ENCODE data around the gene EFR3B.

The EFR3B gene

DNA sequence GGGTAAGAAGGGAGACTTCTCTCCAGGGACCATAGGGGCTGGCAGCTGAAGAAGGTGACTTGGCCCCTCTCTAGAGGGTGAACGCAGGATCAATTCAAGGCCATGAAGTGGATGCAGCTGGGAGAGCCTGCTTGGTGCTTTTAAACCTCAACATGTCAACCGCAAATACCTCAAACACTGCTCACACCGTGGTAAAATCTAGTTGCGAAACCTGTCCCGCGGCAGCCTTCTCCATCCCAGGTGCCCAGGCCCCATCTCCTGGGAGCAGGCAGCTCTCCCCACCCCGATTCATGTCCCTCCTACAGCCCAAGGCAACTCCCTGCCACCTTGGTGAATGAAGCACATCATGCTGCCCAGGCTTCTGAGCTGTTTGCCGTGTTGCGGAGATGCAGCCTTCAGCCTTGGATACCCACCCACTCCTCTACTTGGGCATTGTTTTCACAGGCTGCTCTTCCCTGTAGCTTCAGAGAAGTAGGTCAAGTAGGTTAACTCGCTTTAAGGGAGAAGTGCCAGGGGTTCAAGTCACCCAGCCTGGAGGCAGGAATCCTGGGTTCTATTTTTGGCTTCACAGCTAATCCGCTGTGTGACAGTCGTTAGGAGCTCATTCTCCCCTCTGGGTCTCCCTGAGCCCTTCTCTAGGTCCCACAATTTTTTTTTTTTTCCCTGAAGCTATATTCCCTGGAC lies 6.2 kb upstream of the EFR3B start:
- FAIRE-seq (no peak), DNase-seq (ENCODE audit: low spot score) (no peak)

DNA sequence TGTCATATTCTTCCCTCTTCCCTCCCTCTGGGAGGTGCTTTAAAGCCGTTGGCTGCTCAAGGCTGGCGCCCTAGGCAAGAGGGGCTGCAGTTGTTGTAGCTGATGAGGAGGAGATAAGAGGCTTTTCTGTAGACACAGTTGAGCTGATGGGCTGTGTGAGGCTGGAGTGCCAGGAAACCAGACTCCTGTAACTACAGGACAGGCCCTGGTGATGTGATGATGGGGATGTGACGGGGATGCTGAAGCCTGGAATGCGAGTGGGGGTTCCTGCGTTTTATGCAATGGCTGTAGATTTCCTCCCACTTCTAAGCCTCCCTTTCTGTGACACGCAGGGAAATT lies 5.7 kb upstream of the EFR3B start:
- FAIRE-seq = no peak
- no peak for DNase-seq (ENCODE audit: low spot score)

DNA sequence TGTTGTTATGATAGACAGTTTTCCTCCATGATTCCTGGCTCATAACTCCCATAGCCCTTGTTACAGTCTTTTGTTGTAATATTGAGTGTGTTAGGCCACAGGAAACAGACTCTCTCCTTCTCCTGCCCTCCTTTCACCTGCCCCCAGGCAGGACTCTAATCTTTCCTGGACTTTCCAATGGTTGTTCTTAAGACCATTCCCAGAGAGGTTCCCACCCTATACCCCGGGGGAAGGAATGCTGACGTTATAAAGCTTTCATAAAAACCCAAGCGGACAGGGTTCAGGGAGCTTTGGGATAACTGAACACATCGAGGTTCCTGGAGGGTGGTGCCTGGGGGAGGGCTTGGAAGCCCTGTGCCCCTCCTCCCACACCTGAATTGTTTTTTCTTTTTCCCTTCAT lies 2.8 kb upstream of the EFR3B start:
- no peak for FAIRE-seq
- DNase-seq (ENCODE audit: low spot score) = no peak

DNA sequence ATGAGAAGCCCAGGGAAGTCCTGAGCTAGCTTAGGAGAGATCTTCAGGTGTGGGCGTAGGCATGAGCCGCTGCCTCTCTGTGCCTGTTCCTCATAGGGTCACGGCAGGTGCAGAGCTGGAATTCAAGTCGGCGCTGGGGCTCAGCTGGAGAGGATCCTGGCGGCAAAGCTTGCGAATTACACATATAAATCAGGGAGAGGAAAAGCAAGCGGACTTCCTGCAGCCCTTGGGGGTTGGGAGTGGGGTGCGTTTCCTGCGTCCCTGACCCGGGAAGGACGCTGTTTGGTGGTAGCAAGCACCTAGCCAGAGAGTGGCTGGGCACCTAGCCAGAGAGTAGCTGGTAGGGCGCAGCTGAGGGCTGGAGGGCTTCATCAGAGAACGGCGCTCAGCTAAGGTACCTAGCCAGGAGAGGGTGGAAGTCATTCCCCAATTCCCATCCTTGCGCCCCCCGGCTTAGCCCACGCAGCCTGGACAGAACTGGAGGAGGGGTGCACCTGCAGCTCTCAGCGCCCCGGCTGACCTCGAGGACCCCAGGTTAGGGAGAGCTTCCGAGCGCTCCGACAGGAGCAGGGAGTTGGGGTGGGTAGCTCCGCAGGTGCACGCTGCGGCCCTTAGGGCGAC lies 459 bp upstream of the EFR3B start:
- FAIRE-seq = no peak
- DNase-seq (ENCODE audit: low spot score) = no peak

DNA sequence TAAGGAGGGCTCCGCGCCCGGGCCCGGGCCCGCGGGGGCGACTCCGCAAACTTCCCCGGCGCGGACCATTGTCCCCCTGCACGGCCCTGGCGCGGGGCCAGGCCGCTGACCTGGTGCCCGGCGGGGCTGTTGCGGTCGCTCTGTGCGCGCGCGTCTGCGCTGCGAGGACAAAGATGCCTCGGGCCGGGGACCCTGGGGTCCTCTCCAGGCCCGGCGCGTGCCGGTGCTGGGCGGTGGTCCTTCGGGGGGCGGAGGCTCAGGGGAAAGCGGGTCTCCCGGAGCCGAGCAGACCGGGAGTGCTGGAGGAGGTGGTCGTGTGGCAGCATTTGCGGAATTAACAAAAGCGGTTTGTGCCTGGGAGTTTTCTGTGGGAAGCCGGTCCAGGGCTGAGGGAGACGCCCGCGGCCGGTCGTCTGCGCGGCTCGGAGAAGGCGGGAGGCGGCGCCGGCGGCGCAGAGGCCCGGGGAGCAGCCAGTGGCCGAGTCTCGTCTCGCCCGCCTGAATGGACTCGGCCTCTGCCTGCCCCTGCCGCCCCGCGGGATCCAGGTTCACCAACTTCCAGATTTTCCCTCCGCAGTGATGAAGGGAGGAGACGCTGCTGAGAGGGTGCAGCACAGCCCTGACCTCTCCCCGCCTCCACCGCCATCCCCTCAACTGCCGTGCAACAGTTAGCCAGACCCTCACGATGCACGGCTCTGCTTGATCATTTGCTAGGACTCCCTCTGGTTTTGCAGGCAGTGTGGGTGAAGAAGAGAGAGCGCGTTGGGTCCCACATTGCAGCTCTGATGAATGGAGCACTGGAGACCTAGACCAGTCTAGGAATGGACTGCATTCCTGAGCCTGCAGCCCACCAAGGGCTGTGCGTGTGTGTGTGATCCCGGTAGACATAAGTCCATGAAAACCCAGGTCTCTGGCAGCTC lies 705 bp downstream of the EFR3B start:
- FAIRE-seq = no peak
- DNase-seq (ENCODE audit: low spot score) = no peak

DNA sequence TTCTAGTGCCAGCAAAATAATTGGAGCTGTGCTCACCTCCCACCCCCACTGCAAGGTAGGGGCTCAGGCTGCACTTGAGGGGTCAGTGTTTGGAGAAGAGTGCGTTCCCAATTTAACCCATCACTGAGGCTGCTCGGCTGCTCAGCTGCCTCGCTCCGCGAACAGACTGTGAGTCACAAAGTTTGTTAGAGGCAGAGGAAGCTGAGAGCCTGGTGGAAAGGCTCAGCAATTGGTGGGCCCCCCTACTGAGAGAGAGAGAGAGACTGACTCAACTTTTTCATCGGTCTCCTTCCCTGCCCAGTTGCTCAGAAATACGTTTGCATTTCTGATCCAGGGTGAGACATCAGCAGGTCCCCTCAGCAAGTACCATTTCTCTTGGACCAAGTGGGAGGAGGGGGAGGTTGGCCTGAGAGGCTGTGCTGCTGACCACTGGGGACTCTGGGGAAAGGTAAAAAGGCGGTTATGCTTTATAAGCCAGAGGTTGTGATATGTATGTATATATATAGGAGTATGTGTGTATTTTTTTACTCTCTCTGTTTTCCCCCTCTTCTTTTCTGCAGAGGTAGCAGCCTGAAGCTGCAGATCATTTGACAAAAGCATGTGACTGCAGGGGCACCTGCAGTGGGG lies 1.5 kb downstream of the EFR3B start:
- peak; percentile 77 for DNase-seq (ENCODE audit: low spot score)

DNA sequence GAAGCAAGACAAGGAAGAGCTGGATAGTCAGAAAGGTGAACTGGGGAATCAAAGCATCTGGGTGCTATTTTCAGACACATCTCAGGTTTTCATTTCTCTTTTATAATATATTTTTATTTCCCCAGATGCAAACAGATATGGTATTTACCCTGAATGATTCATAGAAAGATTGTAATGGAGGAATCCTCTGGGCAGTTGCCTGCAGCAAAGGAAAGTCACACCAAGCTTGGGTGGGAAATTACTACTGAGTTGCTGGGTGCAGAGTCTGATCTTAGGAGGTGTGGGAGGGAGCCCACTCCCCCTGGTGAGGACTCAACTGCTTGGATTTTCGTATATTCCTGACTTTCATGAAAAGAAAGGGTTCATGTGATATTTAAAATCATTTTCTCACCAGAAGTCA lies 2.1 kb downstream of the EFR3B start:
- DNase-seq (ENCODE audit: low spot score) = no peak
- FAIRE-seq = no peak

More for the DNA sequence above, 1.5 kb downstream of the EFR3B start:
- FAIRE-seq = peak; percentile 70

DNA sequence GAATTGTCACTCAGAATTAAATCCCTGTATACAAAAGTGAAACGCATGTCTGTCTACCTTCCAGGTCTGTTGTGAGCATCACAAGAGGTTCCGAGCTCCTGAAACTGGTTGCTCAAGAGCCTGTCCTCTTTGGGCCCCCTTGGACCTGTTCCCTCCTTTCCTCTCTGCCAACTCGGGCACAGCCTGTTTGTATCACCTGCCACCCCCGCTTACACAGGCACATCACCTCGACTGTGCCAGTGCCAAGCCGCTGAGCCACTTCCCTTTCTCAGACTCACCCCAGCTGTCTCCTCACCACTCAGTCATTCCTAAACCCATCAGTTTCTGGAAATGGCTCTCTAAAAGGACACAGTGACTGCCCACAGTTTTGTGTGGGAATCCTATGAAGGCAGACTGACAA lies 3.1 kb downstream of the EFR3B start:
- DNase-seq (ENCODE audit: low spot score) (no peak), FAIRE-seq (no peak)

DNA sequence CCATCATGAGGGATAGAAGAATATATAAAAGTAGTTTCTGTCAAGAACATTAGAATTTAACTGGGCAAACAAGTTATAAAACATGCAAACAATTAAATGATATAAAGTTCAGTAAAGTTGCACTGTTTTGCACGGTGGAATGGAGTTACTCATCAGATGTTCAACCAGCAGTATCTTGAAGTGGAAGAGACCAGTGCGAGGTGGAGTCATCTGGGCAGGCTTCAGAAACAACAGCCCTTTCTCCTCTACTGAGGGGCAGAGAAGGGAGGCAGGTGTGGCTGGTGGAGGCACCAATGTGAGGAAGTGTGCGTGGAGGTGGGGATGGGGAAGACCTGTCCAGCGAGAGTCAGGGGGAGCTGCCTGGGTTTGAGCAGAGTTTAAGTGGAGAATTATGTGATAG lies 7.5 kb downstream of the EFR3B start:
- DNase-seq (ENCODE audit: low spot score) (no peak), FAIRE-seq (no peak)

DNA sequence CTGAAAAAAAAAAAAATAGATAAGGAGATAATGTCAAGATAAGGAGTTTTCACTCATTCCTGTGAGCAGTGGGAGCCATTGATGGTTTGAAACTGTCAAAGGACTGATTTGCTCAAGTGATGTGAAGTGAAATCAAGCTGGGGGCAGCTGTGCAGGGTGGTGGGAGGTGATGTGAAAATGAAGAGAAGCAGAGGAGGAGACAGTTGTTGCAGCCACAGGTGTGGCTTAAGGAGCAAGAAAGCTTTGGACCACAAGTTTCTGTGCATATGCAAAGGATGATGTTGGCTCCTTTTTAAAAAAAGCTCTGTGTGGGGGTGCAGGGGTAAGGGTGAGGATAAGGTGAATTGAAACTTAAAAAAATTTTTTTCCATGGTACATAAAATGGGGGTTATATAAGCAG lies 8.3 kb downstream of the EFR3B start:
- FAIRE-seq (no peak), DNase-seq (ENCODE audit: low spot score) (no peak)

DNA sequence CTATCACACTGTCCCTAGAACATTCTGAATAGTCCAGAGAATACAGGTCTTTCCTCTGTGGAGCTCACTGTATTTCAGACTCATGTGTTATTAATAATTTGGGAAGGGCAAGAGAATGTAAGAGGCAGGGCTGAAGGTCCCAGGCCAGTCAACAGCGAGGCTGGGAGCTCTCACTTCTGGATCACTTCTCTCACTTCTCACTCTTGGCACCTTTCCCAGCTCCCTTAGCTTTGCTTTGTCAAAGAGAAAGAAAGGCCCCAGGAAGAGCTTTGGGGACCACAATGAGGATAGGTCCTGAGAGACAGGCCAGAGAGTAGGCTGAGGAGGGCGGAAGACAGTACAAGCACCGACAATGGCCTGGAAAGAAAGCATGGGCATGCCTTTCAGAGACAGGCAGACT lies 11.2 kb downstream of the EFR3B start:
- no peak for DNase-seq (ENCODE audit: low spot score)
- no peak for FAIRE-seq

DNA sequence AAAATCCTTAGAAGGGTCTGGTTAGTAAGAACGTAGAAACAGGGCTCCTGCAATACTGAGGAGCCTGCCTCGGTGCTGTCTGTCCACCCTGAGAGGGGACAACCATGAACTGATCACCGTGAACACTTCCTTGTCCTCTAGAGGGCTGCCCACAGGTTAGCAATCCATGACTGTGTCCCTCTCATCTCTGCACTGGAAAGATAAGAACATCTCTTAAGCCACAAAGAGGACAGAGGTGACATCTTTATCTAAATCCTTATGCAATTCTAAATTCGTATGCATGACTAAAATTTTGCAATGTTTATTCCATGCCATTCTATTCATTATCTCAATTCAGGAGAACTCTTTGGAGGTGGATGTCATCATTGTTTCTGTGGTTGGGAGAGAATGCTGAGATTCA lies 12.8 kb downstream of the EFR3B start:
- DNase-seq (ENCODE audit: low spot score) = no peak
- no peak for FAIRE-seq

DNA sequence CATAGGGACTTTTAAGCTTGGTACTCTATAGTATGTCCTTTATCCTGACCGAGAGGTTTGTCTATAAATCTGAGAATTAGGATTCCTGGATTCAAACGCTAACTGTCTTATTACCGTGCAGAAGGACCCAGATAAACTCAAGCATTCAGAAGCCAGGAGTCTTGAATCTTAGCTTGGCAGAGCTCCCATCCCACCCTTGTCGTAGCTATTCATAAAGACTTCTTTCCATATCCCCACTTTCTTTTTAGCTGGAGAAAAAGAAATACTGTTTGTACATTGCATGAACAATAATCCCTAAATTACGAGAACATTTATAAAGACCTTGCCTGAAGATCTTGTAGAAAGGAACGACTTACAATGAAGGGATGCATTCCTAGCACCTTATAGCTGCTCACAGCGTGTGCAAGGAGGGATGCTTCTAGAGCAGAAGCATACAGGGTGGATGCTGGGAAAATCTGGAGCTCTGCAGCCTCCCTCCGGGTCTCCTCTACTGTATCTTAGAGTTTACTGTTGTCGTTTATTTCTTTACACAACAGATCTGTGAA lies 13.6 kb downstream of the EFR3B start:
- DNase-seq (ENCODE audit: low spot score) = no peak
- FAIRE-seq = no peak

DNA sequence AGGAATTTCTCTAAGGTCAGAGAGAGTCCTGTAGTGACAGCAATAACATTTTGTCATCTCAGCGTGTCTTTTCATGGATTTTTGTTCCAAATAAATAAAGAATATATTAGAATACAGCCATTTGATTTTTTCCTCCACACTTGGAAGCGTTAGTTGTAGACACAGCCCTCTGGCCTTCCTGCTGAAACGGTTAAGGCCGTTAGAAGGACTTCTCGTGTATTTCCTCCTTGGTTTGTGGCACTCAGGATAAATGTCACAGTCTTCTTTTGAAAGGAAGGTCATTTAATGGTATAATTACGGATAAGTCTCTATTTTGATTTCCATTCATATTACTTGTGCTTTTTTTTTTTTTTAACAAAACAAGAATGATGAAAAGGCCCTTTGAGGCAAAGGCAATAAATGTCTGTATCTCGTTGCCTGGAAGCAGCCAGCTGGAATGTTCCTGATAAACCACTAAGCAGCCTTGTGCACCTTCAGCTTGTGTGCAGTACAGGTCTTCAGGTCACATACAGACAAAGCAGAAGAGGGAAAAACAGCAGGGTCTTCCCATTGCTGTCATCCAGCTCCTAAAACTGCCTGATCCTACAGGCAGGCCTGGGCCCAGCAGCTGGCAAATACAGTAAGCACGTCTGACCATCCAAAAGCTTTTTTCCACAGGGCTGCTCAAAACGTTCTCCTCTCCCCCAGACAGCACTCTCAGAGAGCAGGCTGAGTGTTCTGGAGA lies 14.4 kb downstream of the EFR3B start:
- DNase-seq (ENCODE audit: low spot score) (no peak), FAIRE-seq (no peak)

DNA sequence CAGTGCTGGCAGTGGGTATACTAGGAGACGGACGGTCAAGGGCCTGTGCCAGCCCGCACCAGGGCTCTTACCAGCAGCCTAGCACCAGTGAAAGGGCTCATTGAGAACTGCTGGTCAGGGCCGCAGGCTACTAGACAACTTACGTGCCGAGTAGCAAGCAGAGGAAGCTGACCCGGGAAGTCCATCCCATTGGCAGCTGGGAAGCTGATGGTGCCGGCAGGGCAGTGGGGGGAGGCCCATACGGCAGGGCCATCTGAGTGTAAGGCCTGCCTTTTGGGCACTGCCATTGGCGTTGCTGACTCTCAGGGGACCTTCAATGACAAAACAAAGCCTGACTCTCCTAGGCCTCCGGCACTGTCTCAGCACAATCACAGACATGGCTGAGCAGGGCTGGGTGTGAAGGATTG lies 20.6 kb downstream of the EFR3B start:
- no peak for FAIRE-seq
- DNase-seq (ENCODE audit: low spot score) = no peak

DNA sequence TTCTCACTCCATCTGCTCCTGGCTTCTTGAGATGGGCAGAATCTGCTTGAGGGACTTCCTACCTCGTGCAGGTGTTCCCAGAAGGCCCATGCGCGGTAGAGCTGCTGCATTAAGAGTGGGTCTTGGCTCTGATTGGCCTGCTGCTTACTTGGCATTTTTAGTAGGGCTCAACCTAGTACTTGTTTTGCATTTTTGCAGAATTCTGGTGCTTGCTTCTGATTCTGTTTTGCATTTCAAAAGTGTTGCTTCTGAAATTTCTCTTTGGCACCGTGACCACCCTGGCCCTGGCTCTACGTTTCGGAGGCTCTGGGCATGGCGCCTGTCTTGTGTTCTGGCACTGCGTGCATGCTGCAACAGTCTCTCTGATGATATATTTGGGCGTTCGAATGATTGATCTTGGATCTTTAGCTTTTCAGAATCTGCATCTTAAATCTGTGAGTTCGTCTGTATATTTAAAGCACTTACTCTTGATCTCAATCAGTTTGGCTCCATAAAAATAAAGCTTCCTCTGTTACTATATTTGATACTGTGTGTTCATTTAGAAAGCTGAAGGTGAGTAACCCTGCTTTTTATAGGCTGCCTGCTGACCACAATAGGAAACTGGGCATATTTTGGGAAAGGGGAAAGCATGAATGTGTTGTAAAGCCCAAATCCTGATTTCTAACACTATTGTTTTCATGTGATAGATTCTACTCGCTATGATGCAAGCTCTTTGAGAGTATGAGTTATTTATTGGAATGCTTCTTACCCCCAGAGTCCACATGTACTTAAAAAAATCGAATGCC lies 22.2 kb downstream of the EFR3B start:
- FAIRE-seq = no peak

DNA sequence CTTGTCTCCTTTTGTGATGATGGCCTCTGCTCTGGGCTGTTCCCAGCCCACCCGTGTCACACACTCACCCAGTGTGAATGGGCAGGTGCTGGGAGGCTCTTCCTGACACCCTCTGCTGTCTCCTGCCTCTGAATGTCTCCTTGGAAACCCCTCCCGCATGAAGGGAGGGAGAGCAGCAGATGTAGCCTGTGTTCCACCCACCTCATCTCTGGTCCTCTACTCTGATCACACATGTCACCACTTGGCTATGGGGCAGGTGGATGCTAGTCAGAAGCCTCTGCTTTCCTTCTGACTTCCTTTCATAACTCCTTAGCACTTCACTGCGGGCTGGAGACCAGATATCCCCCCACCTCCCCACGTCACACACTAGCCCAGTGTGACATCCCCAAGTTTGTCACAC lies 23.9 kb downstream of the EFR3B start:
- DNase-seq (ENCODE audit: low spot score) = no peak
- FAIRE-seq = no peak

More for the DNA sequence above, 22.2 kb downstream of the EFR3B start:
- DNase-seq (ENCODE audit: low spot score) = no peak

DNA sequence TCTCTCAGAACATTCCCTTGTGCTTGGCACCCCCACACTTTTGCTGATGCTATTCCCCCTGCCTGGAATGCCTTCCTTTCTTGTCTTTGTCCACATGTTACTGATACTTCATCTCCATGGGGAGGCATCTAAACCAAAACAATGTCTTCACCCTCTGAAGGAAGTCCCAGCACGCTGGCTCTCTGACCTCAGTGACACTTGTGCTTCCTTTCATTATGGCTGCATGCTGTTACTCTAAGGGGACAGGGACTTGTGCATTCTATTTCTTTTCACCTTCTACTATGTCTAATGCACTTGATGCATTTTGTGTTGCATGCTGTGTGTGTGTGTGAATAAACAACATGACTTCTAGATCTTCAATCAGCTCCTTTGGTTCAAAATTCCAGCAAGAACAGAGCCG lies 24.6 kb downstream of the EFR3B start:
- no peak for FAIRE-seq

DNA sequence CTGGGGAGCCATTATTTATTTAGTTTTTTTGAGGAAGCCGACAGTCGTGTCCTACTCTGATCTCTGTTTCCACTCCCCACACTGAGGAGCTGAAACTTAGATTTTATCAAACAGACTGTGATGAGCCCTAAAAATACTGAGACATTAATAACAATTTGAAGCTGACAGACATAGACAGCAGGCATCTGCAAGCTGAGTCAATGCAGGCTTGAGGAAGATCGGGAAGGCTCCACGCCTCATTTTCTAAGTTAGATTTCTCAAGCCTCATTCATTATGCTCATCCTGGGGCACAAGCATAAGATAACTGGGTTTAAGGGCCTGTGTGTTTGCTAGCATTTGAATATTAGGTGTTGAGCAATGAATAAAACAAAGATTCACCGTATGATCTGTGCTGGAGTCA lies 26.3 kb downstream of the EFR3B start:
- DNase-seq (ENCODE audit: low spot score) = no peak
- no peak for FAIRE-seq

More for the DNA sequence above, 24.6 kb downstream of the EFR3B start:
- no peak for DNase-seq (ENCODE audit: low spot score)

DNA sequence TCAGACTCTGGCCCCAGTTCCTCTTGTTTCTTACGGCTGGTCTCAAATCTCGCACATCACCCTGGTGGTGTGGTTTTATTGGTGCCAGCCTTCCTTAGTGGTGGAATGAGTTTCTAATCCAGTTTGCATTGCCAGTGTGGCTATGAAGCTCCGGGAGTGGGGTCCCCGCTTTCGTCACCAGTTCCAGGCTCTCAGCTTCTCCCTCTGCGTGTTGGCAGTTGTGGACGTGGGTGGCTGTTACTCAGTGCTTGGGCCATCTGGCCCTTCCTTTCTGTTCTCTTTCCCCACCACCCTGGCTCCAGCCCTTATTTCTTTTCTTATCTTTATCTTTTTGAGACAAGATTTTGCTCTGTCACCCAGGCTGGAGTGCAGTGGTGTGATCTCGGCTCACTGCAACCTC lies 30.1 kb downstream of the EFR3B start:
- FAIRE-seq (no peak), DNase-seq (ENCODE audit: low spot score) (no peak)

All from RCC 7860 (cell line).